CD4-positive, CD25-positive, alpha-beta regulatory T cell (primary cell): ENCODE data around the gene AFG1L. TPM values are rescaled to one million over a fixed set of nuclear protein-coding genes. Genes with fewer than 3 reads are reported as not detected.

ENCODE experiments used
- ATAC-seq, 2 donors: fragments of 150-1000 bp; cut with Tn5 transposase; one replicate each; pipeline ENCODE4 v1.10.0; 2021; ENCODE audit warnings: low read depth in 2 of 2, moderate number of reproducible peaks in 2 of 2, moderate library complexity in 1 of 2
- DNase-seq, 3 donors: peaks; one replicate each; pipeline versions ENCODE4 v3.0.0 to v3.0.0-alpha.2; 2012 to 2022; ENCODE audit warnings: mixed read lengths in 1 of 3
- H3K27ac ChIP-seq: one replicate; pipeline ENCODE4 v1.7.0; 2013; ENCODE audit warnings: mild to moderate bottlenecking, low read length; ENCODE audit not compliant: insufficient read depth, poor library complexity, severe bottlenecking
- H3K27me3 ChIP-seq: one replicate; pipeline ENCODE4 v1.7.0; 2013; ENCODE audit warnings: low read length; ENCODE audit not compliant: control insufficient read depth, insufficient read depth
- H3K36me3 ChIP-seq: one replicate; pipeline ENCODE4 v1.7.0; 2013; ENCODE audit warnings: mild to moderate bottlenecking, low read length, moderate library complexity; ENCODE audit not compliant: control insufficient read depth, insufficient read depth
- H3K4me1 ChIP-seq: 2 replicates; pipeline ENCODE4 v1.7.0; 2013; ENCODE audit warnings: mild to moderate bottlenecking, low read length; ENCODE audit not compliant: insufficient read depth, control insufficient read depth, poor library complexity, severe bottlenecking
- H3K4me3 ChIP-seq: one replicate; pipeline ENCODE4 v1.7.0; 2013; ENCODE audit warnings: low read depth, mild to moderate bottlenecking, low read length, moderate library complexity
- H3K9me3 ChIP-seq, 2 experiments: 1 replicate in 1 of 2; 2 replicates in 1 of 2; pipeline ENCODE4 v1.7.0; 2013; ENCODE audit warnings: low read length in 2 of 2, mild to moderate bottlenecking in 1 of 2, moderate library complexity in 1 of 2; ENCODE audit not compliant: control insufficient read depth in 2 of 2
- H3K27ac Mint-ChIP-seq, 3 donors: one replicate each; pipeline ENCODE4 v1.8.0; 2020 to 2022; ENCODE audit warnings: mild to moderate bottlenecking in 3 of 3, mixed read lengths in 3 of 3, moderate library complexity in 2 of 3
- H3K27me3 Mint-ChIP-seq: one replicate; pipeline ENCODE4 v1.8.0; 2022; ENCODE audit warnings: mild to moderate bottlenecking, mixed read lengths
- H3K36me3 Mint-ChIP-seq: one replicate; pipeline ENCODE4 v1.8.0; 2020; ENCODE audit warnings: mixed read lengths
- H3K4me1 Mint-ChIP-seq, 4 donors: one replicate each; pipeline ENCODE4 v1.8.0; 2020 to 2022; ENCODE audit warnings: mixed read lengths in 4 of 4, mild to moderate bottlenecking in 1 of 4
- H3K4me3 Mint-ChIP-seq, 4 donors: one replicate each; pipeline ENCODE4 v1.8.0; 2020 to 2022; ENCODE audit warnings: mild to moderate bottlenecking in 4 of 4, mixed read lengths in 4 of 4, moderate library complexity in 3 of 4
- H3K9me3 Mint-ChIP-seq, 7 donors: one replicate each; pipeline ENCODE4 v1.8.0; 2020 to 2022; ENCODE audit warnings: mixed read lengths in 7 of 7, mild to moderate bottlenecking in 3 of 7, moderate library complexity in 2 of 7
- polyA plus RNA-seq, 4 donors: library from polyadenylated mRNA; unstranded; fragments of 300-500 nt; fragmentation: Illumina TruSeq; gene quantifications; one replicate each; pipeline ENCODE4 v1.2.3, GENCODE V29; 2021
- total RNA-seq: library from RNA; stranded (reverse); gene quantifications from one replicate; pipeline ENCODE4 v1.2.3, GENCODE V29; 2022

Gene AFG1L
- total and polyA plus RNA-seq, 5 donors from 2014 or later, result 0.55 to 4.4 (median 2.2) TPM

- H3K27me3 Mint-ChIP-seq, result peaks cover 2% of the 10 kb centered on the region
- Histone ChIP-seq H3K4me3 (no peak overlapping the region), H3K4me1 (no peaks in the 10 kb centered on the region), H3K9me3 (no peaks in the 10 kb centered on the region), H3K27ac (no peak overlapping the region), H3K27me3 (no peaks in the 10 kb centered on the region), H3K36me3 (no peaks in the 10 kb centered on the region)
- H3K27ac Mint-ChIP-seq, result no peak overlapping the region
- peaks cover 0 to 2% (median under 1%) of the 10 kb centered on the region in 4 donors for H3K4me1 Mint-ChIP-seq
- H3K9me3 Mint-ChIP-seq, result peaks cover 0 to 1% (median 0%) of the 10 kb centered on the region in 7 donors
- ATAC-seq (no peak), DNase-seq (no peak)
- no peak overlapping the region for H3K4me3 Mint-ChIP-seq
- H3K36me3 Mint-ChIP-seq, result peaks cover 9% of the 10 kb centered on the region
Measured at GRCh38 chr6:108452711-108453195, 157.9 kb downstream of the AFG1L start.

GRCh38 chr6:108453601-108454185 is 158.8 kb downstream of the AFG1L start:
- Histone ChIP-seq H3K36me3 (no peaks in the 10 kb centered on the region), H3K27ac (no peak overlapping the region), H3K27me3 (no peaks in the 10 kb centered on the region), H3K4me3 (no peak overlapping the region), H3K4me1 (no peaks in the 10 kb centered on the region), H3K9me3 (no peaks in the 10 kb centered on the region)
- peaks cover 9% of the 10 kb centered on the region for H3K36me3 Mint-ChIP-seq
- DNase-seq, result peak in 1 of 3 donors; percentile 3
- H3K9me3 Mint-ChIP-seq, result peaks cover 0 to 1% (median 0%) of the 10 kb centered on the region in 7 donors
- H3K4me1 Mint-ChIP-seq, result peaks cover 0 to 2% (median under 1%) of the 10 kb centered on the region in 4 donors
- peaks cover 4% of the 10 kb centered on the region for H3K27me3 Mint-ChIP-seq
- ATAC-seq, result no peak
- no peak overlapping the region for H3K4me3 Mint-ChIP-seq
- no peak overlapping the region for H3K27ac Mint-ChIP-seq

DNA sequence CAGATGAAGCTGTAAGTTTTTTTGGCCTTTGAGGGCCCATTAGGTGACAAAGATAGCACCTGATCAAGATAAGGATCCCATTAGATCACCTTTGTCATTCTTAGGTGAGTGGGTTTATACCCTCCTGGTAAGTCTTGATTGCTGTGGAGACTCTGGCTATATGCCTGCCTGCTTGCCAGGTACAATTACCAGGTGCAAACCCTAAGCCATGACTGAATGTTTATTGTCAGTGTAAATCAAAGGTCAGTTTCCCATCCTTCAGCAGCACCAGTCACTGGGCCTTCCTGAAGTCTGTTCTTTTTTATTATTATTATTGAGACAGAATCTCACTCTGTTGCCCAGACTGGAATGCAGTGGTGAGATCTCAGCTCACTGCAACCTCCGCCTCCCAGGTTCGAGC is 159.5 kb downstream of the AFG1L start:
- Mint-ChIP-seq H3K9me3 (peaks cover 0 to 1% (median 0%) of the 10 kb centered on the region in 7 donors), H3K27me3 (peaks cover 4% of the 10 kb centered on the region), H3K36me3 (peaks cover 9% of the 10 kb centered on the region), H3K4me1 (peaks cover 0 to 2% (median under 1%) of the 10 kb centered on the region in 4 donors), H3K4me3 (no peak overlapping the region), H3K27ac (no peak overlapping the region)
- H3K27ac ChIP-seq, result no peak overlapping the region
- no peak overlapping the region for H3K4me3 ChIP-seq
- H3K36me3 ChIP-seq, result no peaks in the 10 kb centered on the region
- ATAC-seq (no peak), DNase-seq (no peak)
- no peaks in the 10 kb centered on the region for H3K4me1 ChIP-seq
- H3K27me3 ChIP-seq, result no peaks in the 10 kb centered on the region
- H3K9me3 ChIP-seq, result no peaks in the 10 kb centered on the region

GRCh38 chr6:108455688-108456087 is 160.8 kb downstream of the AFG1L start:
- Histone ChIP-seq H3K9me3 (no peaks in the 10 kb centered on the region), H3K4me3 (no peak overlapping the region), H3K4me1 (no peaks in the 10 kb centered on the region), H3K36me3 (no peaks in the 10 kb centered on the region), H3K27me3 (no peaks in the 10 kb centered on the region), H3K27ac (no peak overlapping the region)
- H3K4me3 Mint-ChIP-seq, result no peak overlapping the region
- H3K9me3 Mint-ChIP-seq, result peaks cover 0 to 1% (median 0%) of the 10 kb centered on the region in 7 donors
- no peak overlapping the region for H3K27ac Mint-ChIP-seq
- ATAC-seq (no peak), DNase-seq (no peak)
- peaks cover 9% of the 10 kb centered on the region for H3K36me3 Mint-ChIP-seq
- peaks cover 0 to 2% (median under 1%) of the 10 kb centered on the region in 4 donors for H3K4me1 Mint-ChIP-seq
- peaks cover 4% of the 10 kb centered on the region for H3K27me3 Mint-ChIP-seq

- Histone ChIP-seq H3K4me3 (no peak overlapping the region), H3K36me3 (no peaks in the 10 kb centered on the region), H3K4me1 (no peaks in the 10 kb centered on the region), H3K27ac (no peak overlapping the region), H3K27me3 (no peaks in the 10 kb centered on the region), H3K9me3 (no peaks in the 10 kb centered on the region)
- Mint-ChIP-seq H3K27ac (no peak overlapping the region), H3K27me3 (peaks cover 8% of the 10 kb centered on the region), H3K4me1 (no peaks in the 10 kb centered on the region), H3K36me3 (no peaks in the 10 kb centered on the region), H3K9me3 (no peaks in the 10 kb centered on the region), H3K4me3 (no peak overlapping the region)
- DNase-seq (no peak), ATAC-seq (no peak)
Measured at GRCh38 chr6:108463784-108464183, 168.9 kb downstream of the AFG1L start.

DNA sequence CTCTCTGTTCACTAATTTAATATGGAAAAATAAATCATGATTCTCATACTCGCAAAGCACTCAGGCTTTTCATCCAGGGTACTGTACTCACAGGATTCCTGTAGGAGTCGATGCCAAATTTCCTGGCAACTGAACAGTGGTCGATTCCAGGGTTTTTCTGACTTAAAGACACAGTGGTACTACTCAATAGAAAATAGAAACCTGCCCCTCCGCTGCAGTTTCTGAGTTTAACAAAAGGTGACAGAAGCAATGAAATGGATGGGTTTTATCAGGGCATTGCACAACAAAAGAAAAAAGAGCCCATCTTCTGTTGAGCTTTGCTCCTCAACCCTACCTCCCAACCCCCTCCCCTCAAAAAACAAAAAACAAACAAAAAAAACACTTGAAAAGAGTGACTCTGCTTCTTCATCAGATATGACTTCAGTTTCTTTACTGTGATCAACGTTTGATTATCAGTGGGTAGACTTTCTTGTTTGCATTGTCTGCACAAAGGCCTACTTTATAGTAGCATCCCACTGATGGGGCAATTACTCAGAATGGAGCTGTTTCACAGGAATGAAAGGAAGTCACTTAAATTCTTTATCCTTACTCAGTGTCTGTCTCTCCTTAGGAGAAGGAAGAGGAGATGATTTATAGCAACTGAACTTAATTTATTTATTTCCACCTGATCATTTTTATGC is 169.7 kb downstream of the AFG1L start:
- H3K9me3 Mint-ChIP-seq, result no peaks in the 10 kb centered on the region
- H3K4me1 ChIP-seq, result no peaks in the 10 kb centered on the region
- no peak overlapping the region for H3K27ac ChIP-seq
- H3K27ac Mint-ChIP-seq, result no peak overlapping the region
- H3K36me3 ChIP-seq, result no peaks in the 10 kb centered on the region
- H3K4me3 ChIP-seq, result no peak overlapping the region
- no peak overlapping the region for H3K4me3 Mint-ChIP-seq
- no peaks in the 10 kb centered on the region for H3K9me3 ChIP-seq
- H3K36me3 Mint-ChIP-seq, result no peaks in the 10 kb centered on the region
- no peak for DNase-seq
- no peak for ATAC-seq
- H3K27me3 Mint-ChIP-seq, result peaks cover 15% of the 10 kb centered on the region
- H3K4me1 Mint-ChIP-seq, result no peaks in the 10 kb centered on the region
- no peaks in the 10 kb centered on the region for H3K27me3 ChIP-seq

DNA sequence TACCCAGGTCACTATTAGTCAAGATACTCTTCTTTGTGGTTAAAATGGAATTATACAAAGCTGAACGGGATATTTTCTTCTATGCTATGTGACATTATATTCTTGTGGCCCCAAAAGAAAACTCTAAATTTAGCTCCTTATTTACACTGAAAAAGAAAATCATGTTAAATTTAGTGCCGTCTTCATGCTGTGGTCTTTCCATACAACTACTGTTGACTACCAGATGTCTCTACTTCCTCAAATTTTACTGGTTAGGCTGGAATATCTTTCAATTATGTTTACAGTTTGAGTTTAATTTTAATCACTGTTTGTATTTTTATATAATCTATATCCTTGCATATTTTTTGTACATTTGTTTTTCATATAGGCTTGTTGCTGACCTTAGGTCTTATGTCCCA is 170.2 kb downstream of the AFG1L start:
- Mint-ChIP-seq H3K4me3 (no peak overlapping the region), H3K36me3 (no peaks in the 10 kb centered on the region), H3K4me1 (no peaks in the 10 kb centered on the region), H3K27ac (no peak overlapping the region), H3K27me3 (peaks cover 16% of the 10 kb centered on the region), H3K9me3 (no peaks in the 10 kb centered on the region)
- H3K36me3 ChIP-seq, result no peaks in the 10 kb centered on the region
- ATAC-seq (no peak), DNase-seq (no peak)
- no peak overlapping the region for H3K4me3 ChIP-seq
- no peaks in the 10 kb centered on the region for H3K4me1 ChIP-seq
- H3K27ac ChIP-seq, result no peak overlapping the region
- no peaks in the 10 kb centered on the region for H3K9me3 ChIP-seq
- H3K27me3 ChIP-seq, result peaks cover 2% of the 10 kb centered on the region

- Histone ChIP-seq H3K9me3 (no peaks in the 10 kb centered on the region), H3K27me3 (peaks cover 2% of the 10 kb centered on the region), H3K36me3 (no peaks in the 10 kb centered on the region), H3K27ac (no peak overlapping the region), H3K4me1 (no peaks in the 10 kb centered on the region), H3K4me3 (no peak overlapping the region)
- no peak overlapping the region for H3K4me3 Mint-ChIP-seq
- no peaks in the 10 kb centered on the region for H3K36me3 Mint-ChIP-seq
- DNase-seq (no peak), ATAC-seq (no peak)
- no peaks in the 10 kb centered on the region for H3K9me3 Mint-ChIP-seq
- peaks cover 12% of the 10 kb centered on the region for H3K27me3 Mint-ChIP-seq
- no peaks in the 10 kb centered on the region for H3K4me1 Mint-ChIP-seq
- no peak overlapping the region for H3K27ac Mint-ChIP-seq
Measured at GRCh38 chr6:108468346-108468745, 173.5 kb downstream of the AFG1L start.
